ENCODE measurements around the gene SERBP1.

SERBP1 gene

DNA sequence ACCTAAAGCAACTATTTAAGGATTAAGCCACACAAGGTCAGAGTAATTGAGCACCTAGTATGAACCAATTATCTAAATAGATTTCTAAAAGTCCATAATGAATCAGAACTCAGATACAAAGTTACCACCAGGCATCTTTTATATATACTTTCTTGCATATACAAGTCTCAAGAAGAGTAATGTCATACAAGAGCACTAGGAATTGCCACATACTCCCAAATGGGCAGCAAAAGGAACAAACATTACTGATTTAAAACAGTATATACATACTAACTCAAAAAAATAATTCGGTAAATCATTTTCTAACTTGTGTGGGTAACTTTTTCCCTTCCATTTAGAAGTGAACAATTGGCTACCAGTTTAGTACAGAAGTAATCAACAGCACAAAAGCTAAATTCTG, 22.1 kb downstream of the SERBP1 start:
- no peak for DNase-seq (ENCODE audit: low read depth in 1 of 2, low spot score in 1 of 2)

DNA sequence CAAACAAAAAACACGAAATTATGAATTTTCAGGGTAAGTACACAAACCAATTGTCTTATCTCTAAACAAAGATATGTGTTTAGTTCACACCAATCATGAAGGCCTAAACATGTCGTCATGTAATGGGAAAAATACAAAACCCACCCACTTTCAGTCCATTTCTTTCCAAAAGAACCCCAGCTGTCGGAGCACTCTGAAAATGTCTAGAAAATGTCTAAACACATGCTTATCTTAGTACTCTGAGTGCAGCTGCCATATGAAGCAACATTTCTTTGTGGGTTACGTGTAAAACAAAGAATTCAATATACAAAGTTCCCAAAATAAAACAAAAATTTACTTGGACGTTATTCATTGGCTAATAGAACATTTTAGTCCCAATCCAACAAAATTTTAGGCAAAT, 22.7 kb downstream of the SERBP1 start:
- no peak for DNase-seq (ENCODE audit: low read depth in 1 of 2, low spot score in 1 of 2)

GRCh38 chr1:67405473-67406245, 24.5 kb downstream of the SERBP1 start:
- DNase-seq (ENCODE audit: low read depth in 1 of 2, low spot score in 1 of 2): no peak

GRCh38 chr1:67404212-67404620, 26.0 kb downstream of the SERBP1 start:
- no peak for DNase-seq (ENCODE audit: low read depth in 1 of 2, low spot score in 1 of 2)

- DNase-seq (ENCODE audit: low read depth in 1 of 2, low spot score in 1 of 2): no peak
Observed at GRCh38 chr1:67401443-67401842, 28.8 kb downstream of the SERBP1 start.

DNA sequence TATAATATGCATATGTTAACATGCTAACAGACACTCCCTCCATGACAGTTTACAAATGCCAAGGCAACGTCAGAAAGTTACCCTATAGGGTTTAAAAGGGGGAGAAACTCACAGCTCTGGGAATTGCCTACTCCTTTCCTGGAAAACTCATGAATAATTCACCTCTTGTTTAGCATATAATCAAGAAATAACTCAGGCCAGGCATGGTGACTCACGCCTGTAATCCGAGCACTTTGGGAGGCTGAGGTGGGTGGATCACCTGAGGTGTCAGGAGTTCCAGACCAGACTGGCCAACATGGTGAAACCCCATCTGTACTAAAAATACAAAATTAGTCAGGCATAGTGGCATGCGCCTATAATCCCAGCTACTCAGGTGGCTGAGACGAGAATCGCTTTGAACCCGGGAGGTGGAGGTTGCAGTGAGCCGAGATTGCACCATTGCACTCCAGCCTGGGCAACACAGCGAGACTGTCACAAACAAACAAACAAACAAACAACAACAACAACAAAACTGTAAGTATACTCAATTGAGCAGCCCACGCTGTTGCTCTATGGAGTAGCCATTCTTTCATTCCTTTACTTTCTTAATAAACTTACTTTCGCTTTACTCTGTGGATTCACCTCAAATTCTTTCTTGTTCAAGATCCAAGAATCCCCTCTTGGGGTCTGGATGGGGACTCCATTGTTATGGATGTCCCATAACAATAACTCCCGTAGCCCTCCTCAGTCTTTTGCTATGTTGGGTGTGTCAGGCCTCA, 30.0 kb downstream of the SERBP1 start:
- DNase-seq (ENCODE audit: low read depth in 1 of 2, low spot score in 1 of 2): peak in 1 of 2 donors; percentile 17

GRCh38 chr1:67399199-67399993, 30.8 kb downstream of the SERBP1 start:
- no peak for DNase-seq (ENCODE audit: low read depth in 1 of 2, low spot score in 1 of 2)

- no peak for DNase-seq (ENCODE audit: low read depth in 1 of 2, low spot score in 1 of 2)
Observed at GRCh38 chr1:67394548-67394947, 35.7 kb downstream of the SERBP1 start.

GRCh38 chr1:67393737-67394136, 36.5 kb downstream of the SERBP1 start:
- no peak for DNase-seq (ENCODE audit: low read depth in 1 of 2, low spot score in 1 of 2)

DNA sequence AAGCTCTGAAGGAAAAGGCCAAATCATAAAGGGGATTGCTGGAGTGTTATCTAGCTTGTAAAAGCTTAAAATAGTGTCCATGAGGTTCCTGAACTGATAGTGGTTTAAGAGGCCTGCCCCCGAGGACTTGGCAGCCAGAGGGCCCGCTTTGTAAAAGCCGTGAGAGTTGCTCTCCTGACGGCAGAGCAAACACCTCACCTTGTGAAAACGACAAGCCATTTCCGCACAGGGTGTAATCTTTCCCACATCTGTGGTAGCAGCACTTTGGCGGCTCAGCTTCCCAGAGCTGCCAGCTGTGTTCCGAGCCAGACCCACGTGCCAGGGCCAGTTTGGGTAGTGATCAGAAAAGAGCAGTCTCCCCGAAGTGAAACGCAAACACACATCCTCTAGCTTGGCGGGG, 37.0 kb downstream of the SERBP1 start:
- DNase-seq (ENCODE audit: low read depth in 1 of 2, low spot score in 1 of 2): no peak

- no peak for DNase-seq (ENCODE audit: low read depth in 1 of 2, low spot score in 1 of 2)
Observed at GRCh38 chr1:67390041-67390887, 39.9 kb downstream of the SERBP1 start.

- no peak for DNase-seq (ENCODE audit: low read depth in 1 of 2, low spot score in 1 of 2)
Observed at GRCh38 chr1:67383999-67384638, 46.1 kb downstream of the SERBP1 start.

DNA sequence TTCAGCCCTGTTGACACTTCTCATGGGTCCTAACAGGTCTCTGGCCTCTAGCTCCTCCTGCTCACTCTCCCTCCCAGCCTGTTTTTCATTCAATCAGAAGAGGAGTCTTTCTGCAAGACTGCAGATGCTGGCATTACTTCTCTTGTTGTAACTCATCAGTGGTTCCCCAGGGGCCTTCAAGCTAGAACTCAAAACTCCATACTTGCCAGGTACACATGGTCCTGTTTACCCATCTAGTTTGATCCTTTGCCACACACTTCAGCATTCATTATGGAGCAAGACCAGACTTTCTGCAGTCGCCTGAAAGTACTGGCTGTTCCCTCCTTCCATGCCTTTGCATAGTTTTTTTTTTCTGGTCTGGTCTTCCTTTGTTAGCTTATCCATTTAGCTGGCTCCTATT, 47.9 kb downstream of the SERBP1 start:
- DNase-seq (ENCODE audit: low read depth in 1 of 2, low spot score in 1 of 2): no peak

- no peak for DNase-seq (ENCODE audit: low read depth in 1 of 2, low spot score in 1 of 2)
Observed at GRCh38 chr1:67381154-67381553, 49.0 kb downstream of the SERBP1 start.

- DNase-seq (ENCODE audit: low read depth in 1 of 2, low spot score in 1 of 2): no peak
Observed at GRCh38 chr1:67377253-67377652, 52.9 kb downstream of the SERBP1 start.

DNA sequence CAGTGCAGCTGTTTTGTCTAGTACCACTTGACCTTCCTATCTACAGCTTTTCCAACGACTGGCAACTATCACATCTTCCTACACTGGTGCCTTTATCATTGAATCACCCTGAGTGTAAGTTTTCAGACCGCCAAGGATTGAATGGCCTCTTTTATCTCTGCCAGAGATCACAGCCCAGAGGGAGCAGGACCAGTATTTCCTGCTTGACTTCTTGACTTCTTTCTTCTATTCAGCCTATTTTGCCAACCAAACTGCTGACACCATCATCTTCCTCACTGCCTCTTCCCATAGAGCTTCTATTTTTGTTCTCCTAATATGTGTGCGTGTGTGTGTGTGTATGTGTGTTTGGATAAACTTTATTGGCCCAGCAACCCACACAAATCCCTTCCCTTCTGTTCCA, 53.8 kb downstream of the SERBP1 start:
- no peak for DNase-seq (ENCODE audit: low read depth in 1 of 2, low spot score in 1 of 2)

DNA sequence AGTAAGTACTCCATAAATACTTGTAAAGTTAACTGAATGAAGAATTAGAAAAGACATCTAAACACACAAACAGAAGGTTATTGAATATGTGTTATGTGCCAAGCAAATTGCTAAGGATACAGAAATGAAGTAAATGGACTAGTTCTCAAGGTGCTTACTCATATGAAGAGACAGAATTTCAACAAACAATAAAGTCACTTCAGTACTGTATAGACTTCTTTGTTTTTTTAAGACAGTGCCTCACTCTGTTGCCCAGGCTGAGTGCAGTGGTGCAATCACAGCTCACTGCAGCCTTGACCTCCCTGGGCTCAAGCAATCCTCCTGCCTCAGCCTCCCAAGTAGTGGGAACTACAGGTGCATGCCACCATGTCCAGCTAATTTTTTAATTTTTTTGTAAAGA, 57.3 kb downstream of the SERBP1 start:
- DNase-seq (ENCODE audit: low read depth in 1 of 2, low spot score in 1 of 2): no peak

DNA sequence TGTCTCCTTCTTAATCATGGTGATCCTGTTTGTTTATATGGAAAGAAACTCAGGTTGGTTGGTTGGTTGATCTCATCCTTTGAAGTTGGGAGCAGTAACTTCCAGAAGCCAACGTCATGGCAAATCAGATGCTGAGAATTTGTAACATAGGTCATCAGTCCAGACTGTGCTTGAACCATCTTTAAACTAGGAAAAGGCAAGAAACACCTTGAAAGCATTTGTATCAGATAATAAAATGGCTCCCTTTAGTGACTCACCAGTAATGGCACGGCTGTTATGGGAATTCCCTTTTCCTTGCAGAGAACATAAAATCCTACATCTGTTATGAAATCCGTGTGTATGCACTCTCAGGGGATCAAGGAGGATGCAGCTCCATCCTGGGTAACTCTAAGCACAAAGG, 58.1 kb downstream of the SERBP1 start:
- DNase-seq (ENCODE audit: low read depth in 1 of 2, low spot score in 1 of 2): no peak

DNA sequence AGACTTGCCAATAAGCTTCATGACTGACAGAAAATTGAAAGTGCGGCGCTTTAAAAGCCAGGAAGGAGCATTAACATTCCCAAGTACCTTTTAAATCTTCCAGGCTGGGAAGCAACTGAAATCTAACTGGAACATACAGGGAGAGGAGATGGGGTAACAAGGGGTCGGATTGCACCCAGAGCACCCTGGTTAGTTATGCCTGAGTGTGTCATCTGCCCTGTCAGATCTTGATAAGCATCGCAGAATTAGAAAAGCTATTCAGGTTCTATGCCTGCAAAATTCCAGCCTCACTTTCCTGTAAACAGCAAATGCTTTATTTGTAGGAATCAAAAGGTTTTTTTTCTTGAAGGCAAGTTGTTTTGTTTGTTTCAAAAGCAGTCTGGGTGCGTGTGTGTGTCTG, 58.5 kb downstream of the SERBP1 start:
- no peak for DNase-seq (ENCODE audit: low read depth in 1 of 2, low spot score in 1 of 2)

GRCh38 chr1:67371043-67371442, 59.2 kb downstream of the SERBP1 start:
- no peak for DNase-seq (ENCODE audit: low read depth in 1 of 2, low spot score in 1 of 2)
